Kidney capillary endothelial cell (primary cell): ENCODE results near the gene EPS8L1.
"Not testable (repeated sequence)": the region's sequence is repeated elsewhere in the genome, so short reads cannot be mapped to it uniquely, and the experiment has no call there.

Experiments used
- DNase-seq: peaks from one replicate; pipeline ENCODE4 v3.0.0-alpha.2; 2018; ENCODE audit warnings: low spot score

Gene EPS8L1

GRCh38 chr19:55094456-55095259, 19.0 kb downstream of the EPS8L1 start:
- no peak for DNase-seq

GRCh38 chr19:55095260-55096060, 19.8 kb downstream of the EPS8L1 start:
- no peak for DNase-seq

GRCh38 chr19:55096061-55096701, 20.5 kb downstream of the EPS8L1 start:
- DNase-seq = no peak

GRCh38 chr19:55097864-55098715, 22.4 kb downstream of the EPS8L1 start:
- DNase-seq = no peak

GRCh38 chr19:55098716-55099556, 23.3 kb downstream of the EPS8L1 start:
- no peak for DNase-seq

GRCh38 chr19:55099557-55100506, 24.2 kb downstream of the EPS8L1 start:
- no peak for DNase-seq

GRCh38 chr19:55101261-55101660, 25.6 kb downstream of the EPS8L1 start:
- no peak for DNase-seq

GRCh38 chr19:55103190-55103589, 27.5 kb downstream of the EPS8L1 start:
- DNase-seq = no peak

- DNase-seq = no peak
Observed at GRCh38 chr19:55105237-55105636, 29.6 kb downstream of the EPS8L1 start.

GRCh38 chr19:55106591-55106990, 30.9 kb downstream of the EPS8L1 start:
- DNase-seq = no peak

- DNase-seq = not testable (repeated sequence)
Observed at GRCh38 chr19:55107252-55107651, 31.6 kb downstream of the EPS8L1 start.

GRCh38 chr19:55109527-55110291, 34.0 kb downstream of the EPS8L1 start:
- no peak for DNase-seq

GRCh38 chr19:55111238-55111831, 35.7 kb downstream of the EPS8L1 start:
- no peak for DNase-seq

GRCh38 chr19:55112246-55112776, 36.6 kb downstream of the EPS8L1 start:
- no peak for DNase-seq

GRCh38 chr19:55112777-55113569, 37.3 kb downstream of the EPS8L1 start:
- no peak for DNase-seq

GRCh38 chr19:55113570-55114039, 37.9 kb downstream of the EPS8L1 start:
- no peak for DNase-seq

- no peak for DNase-seq
Observed at GRCh38 chr19:55114566-55115145, 39.0 kb downstream of the EPS8L1 start.
